GM18498 (cell line): ENCODE data around the gene CPSF2.
A peak's percentile ranks its signal among the peaks of the same experiment; 100 is the strongest.
"Not testable (repeated sequence)": the region's sequence is repeated elsewhere in the genome, so short reads cannot be mapped to it uniquely, and the experiment has no call there.

Experiments used
- ATAC-seq: cut with Tn5 transposase; IDR thresholded peaks from one replicate; pipeline ENCODE4 v1.9.1; 2021; ENCODE audit warnings: mild to moderate bottlenecking, moderate library complexity; ENCODE audit not compliant: unreplicated experiment

CPSF2 gene

DNA sequence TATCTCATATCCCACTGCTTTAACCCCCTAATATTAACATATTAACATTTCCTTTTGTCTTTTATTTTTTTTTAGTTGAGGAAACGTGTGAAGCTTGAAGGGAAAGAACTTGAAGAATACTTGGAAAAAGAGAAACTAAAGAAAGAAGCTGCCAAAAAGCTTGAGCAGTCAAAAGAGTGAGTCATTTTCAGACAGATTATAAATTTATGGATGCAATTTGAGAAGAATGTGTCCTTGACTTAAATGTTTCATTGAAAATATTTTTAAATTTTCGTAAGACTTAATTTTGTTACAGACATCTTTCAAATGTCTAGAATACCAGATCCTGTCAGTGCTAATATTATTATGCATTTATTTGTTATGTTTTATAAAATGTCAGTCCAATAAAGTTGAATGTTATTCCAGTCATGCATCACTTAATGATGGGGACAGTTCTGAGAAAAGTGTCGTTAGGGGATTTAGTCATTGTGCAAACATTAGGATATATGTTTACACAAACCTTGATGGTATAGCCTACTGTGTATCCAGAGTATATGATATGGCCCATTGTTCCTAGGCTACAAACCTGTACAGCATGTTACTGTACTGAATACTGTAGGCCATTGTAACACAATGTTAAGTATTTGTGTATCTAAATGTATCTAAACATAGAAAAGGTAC, 32.6 kb downstream of the CPSF2 start:
- ATAC-seq = no peak

DNA sequence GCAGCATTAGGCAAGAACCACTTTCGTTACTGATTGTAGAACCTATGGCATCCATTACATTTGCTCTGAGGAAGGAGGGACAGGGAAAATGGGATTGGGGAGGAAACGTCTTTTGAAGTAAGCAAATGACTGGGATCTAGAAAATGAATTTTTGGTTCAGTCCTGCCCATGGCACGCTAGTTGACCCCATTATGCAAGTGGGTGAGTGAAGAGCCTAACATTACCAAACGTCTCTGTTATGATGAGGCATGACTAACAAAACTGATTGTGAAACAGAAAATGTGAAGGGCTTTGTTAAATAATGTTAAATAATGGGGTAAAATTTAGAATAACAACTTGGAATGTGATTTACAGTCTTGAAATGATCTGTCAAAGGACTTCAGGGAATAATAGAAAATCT, 38.9 kb downstream of the CPSF2 start:
- peak; percentile 47 for ATAC-seq

DNA sequence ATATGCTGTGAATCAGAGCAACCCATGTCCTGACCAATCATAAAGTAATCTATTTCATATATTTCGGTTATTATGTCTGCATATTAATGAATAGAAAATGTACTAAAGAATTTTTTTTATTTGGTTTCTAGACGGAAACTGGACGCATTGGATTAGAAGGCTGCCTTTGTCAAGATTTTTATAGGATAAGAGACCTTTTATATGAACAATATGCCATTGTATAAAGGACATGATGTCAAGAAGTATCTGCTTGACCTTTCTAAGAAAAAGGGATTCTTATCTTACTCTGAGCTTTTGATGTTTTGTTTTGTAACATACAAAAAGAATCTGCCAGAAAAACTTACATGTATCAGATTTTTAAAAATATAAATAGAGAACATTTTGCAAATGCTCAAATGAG, 39.8 kb downstream of the CPSF2 start:
- no peak for ATAC-seq

DNA sequence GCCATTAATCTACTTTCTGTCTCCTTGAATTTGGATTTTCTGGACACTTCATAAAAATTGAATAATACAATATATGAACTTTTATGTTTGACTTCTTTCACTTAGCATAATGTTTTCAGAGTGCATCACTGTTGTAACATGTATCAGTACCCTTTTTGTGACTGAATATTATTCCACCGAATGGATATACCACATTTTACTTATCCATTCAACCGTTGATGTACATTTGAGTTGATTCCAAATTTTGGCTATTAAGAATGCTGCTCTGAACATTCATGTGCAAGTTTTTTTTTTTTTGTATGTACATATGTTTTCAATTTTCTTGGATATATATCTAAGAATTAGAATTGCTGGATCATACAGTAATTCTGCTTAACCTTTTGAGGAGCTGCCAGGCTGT, 43.2 kb downstream of the CPSF2 start:
- no peak for ATAC-seq

DNA sequence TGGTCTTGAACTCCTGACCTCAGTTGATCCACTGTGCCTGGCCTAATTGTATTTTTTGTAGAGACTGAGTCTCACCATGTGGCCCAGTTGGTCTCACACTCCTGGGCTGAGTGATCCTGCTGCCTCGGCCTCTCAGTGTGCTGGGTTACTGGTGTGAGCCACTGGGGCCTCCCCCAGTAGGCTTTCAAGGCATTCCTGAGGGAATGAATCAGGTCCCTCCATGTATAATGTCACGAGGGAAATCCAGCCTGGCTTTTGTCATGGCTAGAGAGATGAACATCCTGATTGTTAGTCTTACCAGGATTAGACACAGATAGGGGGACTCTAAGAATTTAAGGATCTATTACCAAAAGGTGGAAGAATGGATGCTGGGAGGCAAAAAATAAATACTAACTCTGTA, 51.9 kb downstream of the CPSF2 start:
- no peak for ATAC-seq

GRCh38 chr14:92175811-92176210, 54.0 kb downstream of the CPSF2 start:
- ATAC-seq = no peak

GRCh38 chr14:92176476-92176875, 54.7 kb downstream of the CPSF2 start:
- ATAC-seq = no peak

- ATAC-seq = not testable (repeated sequence)
Measured at GRCh38 chr14:92179178-92179577, 57.4 kb downstream of the CPSF2 start.

DNA sequence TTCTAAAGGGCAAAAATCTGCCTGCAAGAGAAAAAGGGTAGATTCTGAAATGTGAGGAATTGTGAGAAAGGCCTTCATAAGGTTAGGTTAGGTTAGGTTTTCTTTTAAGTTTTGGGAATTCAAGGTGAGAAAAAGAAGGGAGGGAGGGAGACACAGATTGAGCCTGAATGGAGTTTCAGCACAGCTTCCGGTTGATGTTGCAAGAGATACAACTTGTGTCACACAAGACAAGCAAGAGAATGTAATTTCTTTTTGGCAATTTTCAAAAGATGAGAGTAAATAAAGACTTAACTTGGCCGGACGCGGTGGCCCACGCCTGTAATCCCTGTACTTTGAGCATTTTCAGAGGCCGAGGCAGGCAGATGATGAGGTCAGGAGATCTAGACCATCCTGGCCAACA, 63.8 kb downstream of the CPSF2 start:
- no peak for ATAC-seq

DNA sequence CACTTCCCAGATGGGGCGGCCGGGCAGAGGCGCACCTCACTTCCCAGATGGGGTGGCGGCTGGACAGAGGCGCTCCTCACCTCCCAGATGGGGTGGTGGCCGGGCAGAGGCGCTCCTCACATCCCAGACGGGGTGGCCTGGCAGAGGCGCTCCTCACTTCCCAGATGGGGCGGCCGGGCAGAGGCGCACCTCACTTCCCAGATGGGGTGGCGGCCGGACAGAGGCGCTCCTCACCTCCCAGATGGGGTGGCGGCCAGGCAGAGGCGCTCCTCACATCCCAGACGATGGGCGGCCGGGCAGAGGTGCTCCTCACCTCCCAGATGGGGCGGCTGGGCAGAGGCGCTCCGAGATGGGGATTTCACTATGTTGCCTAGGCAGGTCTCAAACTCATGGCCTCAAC, 65.8 kb downstream of the CPSF2 start:
- ATAC-seq = not testable (repeated sequence)

GRCh38 chr14:92190768-92191167, 69.0 kb downstream of the CPSF2 start:
- ATAC-seq = no peak

DNA sequence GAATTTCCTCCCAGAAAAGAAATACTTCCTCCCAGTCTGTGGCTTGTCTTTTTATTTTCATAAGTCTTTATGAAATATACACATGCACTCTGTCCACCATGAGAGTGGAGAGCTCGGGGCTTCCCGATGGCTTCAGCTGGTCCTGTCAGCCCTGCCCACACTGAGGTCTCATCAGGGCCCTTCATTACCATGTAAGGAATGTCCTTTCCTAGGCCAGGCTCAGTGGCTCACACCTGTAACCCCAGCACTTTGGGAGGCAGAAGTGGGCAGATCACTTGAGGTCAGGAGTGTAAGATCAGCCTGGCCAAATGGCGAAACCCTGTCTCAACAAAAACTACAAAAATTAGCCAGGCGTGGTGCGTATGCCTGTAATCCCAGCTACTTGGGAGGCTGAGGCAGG, 77.0 kb downstream of the CPSF2 start:
- ATAC-seq = no peak

DNA sequence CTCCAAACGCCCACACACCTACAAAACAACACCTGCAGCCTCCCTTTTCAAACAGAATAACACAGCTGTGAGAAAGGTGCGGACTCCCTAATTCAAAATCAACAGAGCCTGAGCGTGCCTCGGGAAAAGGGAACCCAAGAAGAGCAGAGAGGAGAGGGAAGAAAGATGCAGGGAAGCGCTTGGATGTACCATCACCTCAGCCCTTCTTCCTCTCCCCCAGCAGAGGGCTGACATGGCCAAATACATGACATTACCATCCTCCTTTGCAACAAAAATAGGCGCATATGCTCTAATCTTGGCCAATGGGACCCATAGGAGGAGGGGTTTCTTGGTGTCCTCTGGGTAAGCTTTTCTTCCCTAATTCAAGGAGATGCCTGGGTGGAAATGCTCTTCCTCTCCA, 78.0 kb downstream of the CPSF2 start:
- no peak for ATAC-seq

DNA sequence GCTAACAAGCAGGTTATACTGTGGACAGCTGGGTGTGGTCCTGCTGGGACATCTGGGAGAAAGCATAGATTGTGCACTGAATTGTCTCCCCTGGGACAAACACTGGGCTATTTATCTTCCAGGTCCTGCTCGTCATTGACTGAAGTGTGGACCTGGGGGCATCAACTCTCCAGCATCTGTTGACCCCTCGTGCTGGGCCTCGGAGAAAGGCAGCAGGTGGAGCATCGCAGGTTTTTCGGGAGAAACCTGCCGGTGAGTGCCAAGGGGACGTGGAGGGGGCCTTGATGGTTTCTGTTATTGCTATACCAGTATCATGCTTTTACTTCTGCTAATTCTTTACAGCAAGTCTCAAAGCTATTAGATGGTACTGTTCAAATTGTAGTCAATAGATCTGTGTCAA, 81.3 kb downstream of the CPSF2 start:
- ATAC-seq = no peak

- ATAC-seq = no peak
Measured at GRCh38 chr14:92204792-92205191, 83.0 kb downstream of the CPSF2 start.

GRCh38 chr14:92207012-92207927, 85.5 kb downstream of the CPSF2 start:
- no peak for ATAC-seq

- ATAC-seq = no peak
Measured at GRCh38 chr14:92207928-92208265, 86.1 kb downstream of the CPSF2 start.

- ATAC-seq = no peak
Measured at GRCh38 chr14:92209141-92209540, 87.4 kb downstream of the CPSF2 start.

DNA sequence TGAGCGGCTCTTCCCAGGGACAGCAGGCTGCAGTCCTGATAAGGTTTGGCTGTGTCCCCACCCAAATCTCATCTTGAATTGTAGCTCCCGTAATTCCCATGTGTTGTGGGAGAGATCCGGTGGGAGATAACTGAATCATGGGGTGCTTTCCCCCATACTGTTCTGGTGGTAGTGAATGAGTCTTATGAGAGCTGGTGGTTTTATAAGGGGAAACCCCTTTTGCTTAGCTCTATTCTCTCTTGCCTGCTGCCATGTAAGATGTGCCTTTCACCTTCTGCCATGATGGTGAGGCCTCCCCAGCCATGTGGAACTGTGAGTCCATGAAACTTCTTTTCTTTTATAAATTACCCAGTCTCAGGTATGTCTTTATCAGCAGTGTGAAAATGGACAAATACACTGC, 91.4 kb downstream of the CPSF2 start:
- ATAC-seq = not testable (repeated sequence)

DNA sequence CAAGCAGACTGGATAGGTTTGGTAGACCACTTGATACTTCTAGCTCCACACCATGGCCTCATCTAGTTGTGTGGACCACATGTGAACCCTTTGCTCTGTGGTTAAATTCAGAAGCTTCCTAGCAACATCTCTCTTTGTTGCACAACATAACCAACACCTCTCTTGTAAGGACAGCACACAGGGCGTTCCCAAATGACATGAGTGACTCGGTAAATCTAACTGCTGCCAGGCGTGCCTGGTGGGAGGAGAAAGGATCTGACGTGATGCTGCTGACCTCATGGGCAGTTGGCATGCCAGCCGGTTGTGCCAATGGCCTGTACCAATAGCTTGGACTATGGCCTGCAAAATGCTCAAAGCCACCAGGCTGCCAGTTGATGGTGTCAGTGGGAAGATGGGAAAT, 93.8 kb downstream of the CPSF2 start:
- ATAC-seq = no peak

DNA sequence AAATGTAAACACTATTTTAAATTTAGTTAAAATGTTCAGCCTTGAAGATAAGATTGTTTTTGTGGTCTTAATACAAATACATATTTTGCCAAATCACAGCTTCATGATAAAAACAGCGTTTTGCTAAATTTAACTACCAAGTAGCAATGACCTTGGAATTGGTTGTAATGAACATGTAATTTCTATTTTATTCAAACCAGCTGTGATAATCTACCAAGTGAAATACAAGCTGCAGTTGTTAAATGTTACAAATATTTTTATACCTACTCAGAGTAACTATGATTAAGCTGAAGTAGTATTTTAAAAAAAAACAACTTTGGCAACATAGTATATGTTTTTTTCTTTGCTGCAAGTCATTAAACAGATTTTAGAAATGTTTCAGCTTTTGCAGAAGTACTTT, 96.2 kb downstream of the CPSF2 start:
- ATAC-seq = no peak
